Right forelimb (tissue), 1 donor: ENCODE results near the gene ICAM5.
"Not testable (repeated sequence)": the region's sequence is repeated elsewhere in the genome, so short reads cannot be mapped to it uniquely, and the experiment has no call there.

Source experiments
- DNase-seq: peaks from one replicate; pipeline ENCODE4 v3.0.0-alpha.2; 2018

ICAM5 gene

DNA sequence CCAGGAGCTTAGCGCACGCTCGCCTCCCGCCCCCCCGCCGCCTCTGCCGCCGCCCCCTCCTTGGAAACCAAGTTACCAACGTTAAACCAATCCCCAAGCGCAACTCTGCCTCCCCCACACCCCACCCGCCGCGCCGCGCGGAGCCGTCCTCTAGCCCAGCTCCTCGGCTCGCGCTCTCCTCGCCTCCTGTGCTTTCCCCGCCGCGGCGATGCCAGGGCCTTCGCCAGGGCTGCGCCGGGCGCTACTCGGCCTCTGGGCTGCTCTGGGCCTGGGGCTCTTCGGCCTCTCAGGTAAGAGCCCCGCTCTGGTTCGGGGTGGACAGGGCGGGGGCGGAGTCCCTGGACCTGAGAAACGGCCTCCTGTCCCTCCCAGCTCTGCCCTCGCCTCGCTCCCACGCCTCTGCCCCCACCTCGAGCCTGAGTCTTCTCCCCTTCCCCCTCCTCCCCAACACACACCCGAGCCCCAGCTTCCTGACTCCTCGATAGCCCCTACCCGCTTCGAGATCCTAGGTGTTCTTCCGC is at the start of gene ICAM5:
Gene ICAM5 (plus strand): TSS at position 117 of the 521 bp plus-strand sequence. CDS start 92 bp downstream, at position 209.
- no peak for DNase-seq

GRCh38 chr19:10241826-10242449 is 47.8 kb upstream of the ICAM5 start:
- DNase-seq = not testable (repeated sequence)

DNA sequence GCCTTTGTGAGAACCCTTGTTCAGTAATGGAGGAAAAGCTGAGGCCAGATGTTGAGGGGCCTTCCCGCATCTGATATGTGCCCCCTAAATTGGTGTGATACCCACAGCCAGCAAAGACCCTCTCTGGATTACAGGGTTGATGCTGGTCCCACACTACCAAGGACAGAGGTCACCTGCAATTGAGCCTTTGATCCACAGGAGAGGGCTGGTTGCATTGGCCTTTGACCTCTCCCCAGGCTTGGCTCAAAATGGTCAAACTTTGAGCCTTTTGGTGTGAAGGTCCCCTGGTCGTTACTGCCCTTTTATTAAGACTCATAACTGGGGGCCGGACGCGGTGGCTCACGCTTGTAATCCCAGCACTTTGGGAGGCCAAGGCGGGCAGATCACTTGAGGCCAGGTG is 46.1 kb upstream of the ICAM5 start:
- no peak for DNase-seq

GRCh38 chr19:10245189-10245939 is 44.4 kb upstream of the ICAM5 start:
- no peak for DNase-seq

DNA sequence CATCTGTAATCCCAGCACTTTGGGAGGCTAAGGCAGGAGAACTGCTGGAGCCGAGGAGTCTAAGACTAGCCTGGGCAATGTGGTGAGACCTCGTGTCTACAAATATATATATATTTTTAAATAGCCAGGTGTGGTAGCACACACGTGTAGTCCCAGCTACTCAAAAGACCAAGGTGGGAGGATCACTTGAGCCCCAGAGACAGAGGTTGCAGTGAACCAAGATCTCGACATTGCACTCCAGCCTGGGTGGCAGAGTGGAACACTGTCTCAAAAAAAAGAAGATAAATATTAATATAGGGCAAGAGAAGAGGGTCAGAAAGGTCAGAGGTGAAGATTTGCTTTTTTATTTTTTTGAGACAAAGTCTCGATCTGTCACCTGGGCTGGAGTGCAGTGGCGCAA is 43.2 kb upstream of the ICAM5 start:
- DNase-seq = no peak

DNA sequence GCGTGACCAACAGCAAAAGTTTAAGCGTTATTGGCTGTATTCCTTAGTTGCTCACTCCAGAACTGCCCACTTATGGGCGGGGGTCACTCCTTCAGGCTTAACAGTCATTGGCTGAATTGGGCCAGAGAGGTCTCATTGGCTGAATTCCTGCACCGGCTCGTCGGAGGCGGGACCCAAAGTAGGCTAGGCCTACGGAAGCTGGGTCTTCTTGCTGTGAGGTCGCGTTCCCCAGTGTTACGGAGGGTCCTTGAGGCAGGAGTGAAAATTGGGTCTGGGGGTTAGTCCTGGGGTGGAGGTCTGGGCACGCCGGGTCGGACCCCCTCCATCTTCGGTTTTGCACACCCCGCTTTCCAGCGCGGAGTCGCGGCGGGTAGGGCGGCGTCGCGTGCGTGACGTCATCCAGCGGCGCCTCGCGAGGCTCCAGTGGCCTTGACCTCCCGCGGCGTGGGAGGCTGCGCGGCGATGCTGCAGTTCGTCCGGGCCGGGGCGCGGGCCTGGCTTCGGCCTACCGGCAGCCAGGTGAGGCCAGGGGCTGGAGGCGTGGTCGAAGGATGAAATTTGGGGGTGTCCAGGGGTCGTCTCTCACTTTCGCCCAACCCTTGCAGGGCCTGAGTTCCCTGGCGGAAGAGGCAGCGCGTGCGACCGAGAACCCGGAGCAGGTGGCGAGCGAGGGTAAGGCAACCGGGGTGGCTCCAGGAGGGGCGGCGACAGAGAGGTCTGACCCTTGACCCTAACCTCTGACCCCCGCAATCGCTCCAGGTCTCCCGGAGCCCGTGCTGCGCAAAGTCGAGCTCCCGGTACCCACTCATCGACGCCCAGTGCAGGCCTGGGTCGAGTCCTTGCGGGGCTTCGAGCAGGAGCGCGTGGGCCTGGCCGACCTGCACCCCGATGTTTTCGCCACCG is 37.7 kb upstream of the ICAM5 start, which contains the start of gene MRPL4:
Gene MRPL4 (plus strand): TSS at position 423 of the 903 bp plus-strand sequence. CDS start 40 bp downstream, at position 463.
- DNase-seq = peak; percentile 96

DNA sequence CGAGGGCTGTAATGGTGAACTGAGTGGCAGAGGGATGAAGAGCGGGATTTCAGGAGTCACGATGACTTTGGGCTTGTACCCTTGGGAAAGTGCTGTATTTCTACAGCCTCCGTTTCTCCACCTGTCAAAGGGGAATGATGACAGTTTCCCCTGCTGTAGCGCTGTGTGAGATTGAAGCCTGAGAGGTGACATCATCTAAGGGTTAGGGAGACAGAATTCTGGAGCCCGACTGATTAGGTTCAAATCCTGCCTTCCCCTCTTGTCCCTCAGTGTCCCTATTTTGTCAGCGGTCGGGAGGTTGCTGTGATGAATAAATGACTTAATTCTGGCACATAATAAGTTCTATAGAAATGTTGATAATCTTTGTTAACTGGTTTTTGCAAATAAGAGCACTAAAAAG is 37.0 kb upstream of the ICAM5 start:
- no peak for DNase-seq

DNA sequence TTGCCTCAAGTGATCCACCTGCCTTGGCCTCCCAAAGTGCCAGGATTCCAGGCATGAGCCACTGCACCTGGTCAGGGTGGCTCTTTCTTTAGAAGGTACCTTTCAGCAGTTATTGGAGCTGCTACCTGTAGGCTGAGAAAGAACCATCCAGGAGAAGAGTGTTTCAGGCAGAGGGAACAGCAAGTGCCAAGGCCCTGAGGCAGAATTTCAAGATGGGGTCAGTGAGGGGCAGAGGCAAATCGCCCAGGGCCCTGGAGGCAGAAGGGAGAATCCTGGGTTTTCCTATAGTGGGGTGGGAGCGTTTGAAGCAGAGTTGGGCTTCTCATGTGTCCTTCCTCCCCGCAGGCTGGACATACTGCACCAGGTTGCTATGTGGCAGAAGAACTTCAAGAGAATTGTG is 35.5 kb upstream of the ICAM5 start:
- DNase-seq = no peak

DNA sequence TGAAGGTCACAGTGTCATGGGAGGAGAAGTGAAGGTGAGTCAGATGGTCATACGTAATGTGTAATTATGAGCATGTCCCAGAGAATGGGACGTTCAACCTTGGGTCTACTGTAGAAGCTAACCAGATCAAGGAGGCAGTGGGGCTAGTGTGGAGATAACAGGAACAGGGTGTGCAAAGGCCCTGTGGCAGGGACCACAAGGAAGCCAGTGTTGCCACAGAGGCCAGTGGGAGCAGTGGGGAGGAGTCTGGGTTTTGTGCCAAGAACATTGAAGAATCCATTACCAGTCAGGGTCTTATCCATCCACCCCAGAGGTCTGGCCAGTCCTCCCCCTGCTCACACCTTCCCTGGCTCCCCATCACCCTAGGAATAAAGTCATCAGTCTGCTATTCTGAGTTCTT is 34.4 kb upstream of the ICAM5 start:
- no peak for DNase-seq

DNA sequence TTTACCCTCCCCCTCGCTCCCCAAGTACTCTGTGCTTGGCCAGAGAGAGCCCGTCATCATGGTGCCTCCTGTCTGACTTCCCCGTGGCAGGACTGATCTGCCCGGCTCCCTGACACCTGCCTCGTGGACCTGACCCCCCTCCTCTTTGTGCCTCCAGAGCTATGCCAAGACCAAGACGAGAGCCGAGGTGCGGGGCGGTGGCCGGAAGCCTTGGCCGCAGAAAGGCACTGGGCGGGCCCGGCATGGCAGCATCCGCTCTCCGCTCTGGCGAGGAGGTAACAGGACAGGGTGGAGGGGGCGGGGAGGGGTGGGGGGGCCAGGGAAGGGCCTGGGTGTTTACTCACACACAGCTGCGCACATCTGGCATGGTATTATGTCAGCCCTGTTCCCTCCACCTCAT is 33.2 kb upstream of the ICAM5 start:
- no peak for DNase-seq

- DNase-seq = no peak
Measured at GRCh38 chr19:10256970-10257615, 32.7 kb upstream of the ICAM5 start.

GRCh38 chr19:10258080-10258710 is 31.6 kb upstream of the ICAM5 start:
- no peak for DNase-seq

DNA sequence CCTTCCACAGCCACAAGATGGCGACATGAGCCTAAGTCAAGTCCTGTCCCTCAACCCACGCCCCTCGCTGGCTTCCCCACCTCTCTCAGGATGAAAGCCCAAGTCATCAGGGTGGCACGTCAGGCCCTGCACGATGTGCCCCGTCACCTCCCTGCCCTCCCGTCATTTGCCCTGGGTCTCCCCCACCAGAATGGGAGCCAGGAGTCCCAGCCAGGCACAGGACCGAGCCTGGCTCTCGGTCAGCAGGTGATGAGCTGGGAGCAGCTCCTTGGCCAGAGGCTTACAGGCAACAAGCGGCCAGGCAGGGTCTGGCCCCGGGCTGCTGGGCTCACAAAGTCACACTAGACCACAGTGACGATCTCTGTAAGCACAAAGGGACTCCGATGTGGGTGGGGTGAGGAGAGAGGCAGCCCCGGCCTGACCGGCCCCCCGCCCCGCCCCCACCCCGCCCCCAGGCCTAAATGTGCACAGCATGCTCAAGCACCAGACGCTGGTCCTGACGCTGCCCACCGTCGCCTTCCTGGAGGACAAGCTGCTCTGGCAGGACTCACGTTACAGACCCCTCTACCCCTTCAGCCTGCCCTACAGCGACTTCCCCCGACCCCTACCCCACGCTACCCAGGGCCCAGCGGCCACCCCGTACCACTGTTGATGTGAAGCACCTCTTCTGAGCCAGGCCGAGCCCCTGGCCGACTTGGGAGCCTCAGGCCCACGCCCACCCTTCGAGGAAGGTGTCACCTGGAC is 30.4 kb upstream of the ICAM5 start:
- DNase-seq = peak; percentile 83

GRCh38 chr19:10260141-10260584 is 29.6 kb upstream of the ICAM5 start:
- no peak for DNase-seq

GRCh38 chr19:10262771-10263170 is 27.0 kb upstream of the ICAM5 start:
- no peak for DNase-seq

- no peak for DNase-seq
Measured at GRCh38 chr19:10266706-10267105, 23.0 kb upstream of the ICAM5 start.

DNA sequence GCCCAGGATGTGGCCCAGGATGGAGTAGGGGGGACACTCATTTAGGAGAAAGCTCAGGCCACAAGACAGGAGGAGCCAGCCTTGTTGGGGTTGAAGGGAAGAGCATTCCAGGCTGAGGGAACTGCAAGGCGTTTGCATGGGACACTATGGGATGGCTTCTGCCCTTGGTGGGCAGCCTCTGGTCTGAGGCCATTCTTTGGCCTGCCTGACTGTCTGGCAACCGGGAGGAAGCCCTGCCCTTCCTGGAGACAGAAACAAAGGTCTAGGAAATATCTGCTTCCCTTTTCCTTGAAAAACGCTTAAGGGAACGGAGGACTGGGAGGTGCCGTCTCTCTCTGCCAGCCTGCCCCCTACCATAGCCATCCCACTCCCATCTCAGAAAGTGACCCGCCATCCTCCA is 21.7 kb upstream of the ICAM5 start:
- no peak for DNase-seq

GRCh38 chr19:10269333-10270179 is 20.2 kb upstream of the ICAM5 start:
- peak; percentile 92 for DNase-seq

DNA sequence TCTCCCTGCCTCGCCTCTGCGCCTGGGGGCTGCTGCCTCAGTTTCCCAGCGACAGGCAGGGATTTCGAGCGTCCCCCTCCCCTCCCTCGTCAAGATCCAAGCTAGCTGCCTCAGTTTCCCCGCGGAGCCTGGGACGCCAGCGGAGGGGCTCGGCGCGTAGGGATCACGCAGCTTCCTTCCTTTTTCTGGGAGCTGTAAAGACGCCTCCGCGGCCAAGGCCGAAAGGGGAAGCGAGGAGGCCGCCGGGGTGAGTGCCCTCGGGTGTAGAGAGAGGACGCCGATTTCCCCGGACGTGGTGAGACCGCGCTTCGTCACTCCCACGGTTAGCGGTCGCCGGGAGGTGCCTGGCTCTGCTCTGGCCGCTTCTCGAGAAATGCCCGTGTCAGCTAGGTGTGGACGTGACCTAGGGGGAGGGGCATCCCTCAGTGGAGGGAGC is 19.6 kb upstream of the ICAM5 start:
- DNase-seq = no peak
